HG03457 (cell line): ENCODE data around the gene USP35.

Source experiments
- ATAC-seq: cut with Tn5 transposase; IDR thresholded peaks from one replicate; pipeline ENCODE4 v1.9.1; 2021; ENCODE audit warnings: moderate number of reproducible peaks; ENCODE audit not compliant: unreplicated experiment

USP35 gene

GRCh38 chr11:78195917-78196560 is 7.3 kb downstream of the USP35 start:
- ATAC-seq: no peak

- ATAC-seq: no peak
Measured at GRCh38 chr11:78196661-78197091, 8.0 kb downstream of the USP35 start.

- no peak for ATAC-seq
Measured at GRCh38 chr11:78197816-78198215, 9.1 kb downstream of the USP35 start.

- ATAC-seq: no peak
Measured at GRCh38 chr11:78199015-78199652, 10.4 kb downstream of the USP35 start.

GRCh38 chr11:78199653-78200015 is 10.9 kb downstream of the USP35 start:
- ATAC-seq: no peak

GRCh38 chr11:78200061-78200460 is 11.3 kb downstream of the USP35 start:
- ATAC-seq: no peak

GRCh38 chr11:78200553-78200952 is 11.8 kb downstream of the USP35 start:
- ATAC-seq: no peak

- no peak for ATAC-seq
Measured at GRCh38 chr11:78201096-78201818, 12.5 kb downstream of the USP35 start.

GRCh38 chr11:78202733-78203167 is 14.0 kb downstream of the USP35 start:
- ATAC-seq: no peak

GRCh38 chr11:78203184-78203583 is 14.5 kb downstream of the USP35 start:
- ATAC-seq: no peak

- ATAC-seq: no peak
Measured at GRCh38 chr11:78205256-78205655, 16.5 kb downstream of the USP35 start.

- ATAC-seq: no peak
Measured at GRCh38 chr11:78205691-78206090, 17.0 kb downstream of the USP35 start.

GRCh38 chr11:78207532-78208256 is 19.0 kb downstream of the USP35 start:
- no peak for ATAC-seq

GRCh38 chr11:78208257-78209165 is 19.8 kb downstream of the USP35 start:
- ATAC-seq: no peak

- ATAC-seq: no peak
Measured at GRCh38 chr11:78209478-78209877, 20.8 kb downstream of the USP35 start.

GRCh38 chr11:78210000-78210608 is 21.4 kb downstream of the USP35 start:
- no peak for ATAC-seq

GRCh38 chr11:78211565-78211964 is 22.8 kb downstream of the USP35 start:
- no peak for ATAC-seq

- no peak for ATAC-seq
Measured at GRCh38 chr11:78212586-78213371, 24.1 kb downstream of the USP35 start.
